K562 (cell line): ENCODE results near the gene XPOT. TPM values are rescaled to one million over a fixed set of nuclear protein-coding genes. Genes with fewer than 3 reads are reported as not detected.

Experiments used
- ARID2 ChIP-seq: fragments of 450-650 bp; IDR thresholded peaks from 2 replicates; pipeline ENCODE4 v1.6.1; 2017; ENCODE audit warnings: antibody characterized with exemption, mild to moderate bottlenecking
- ARID4B ChIP-seq: sonication (generic); formaldehyde crosslinking; IDR thresholded peaks from 2 replicates; pipeline ENCODE4 v1.8.0; 2022; ENCODE audit warnings: mild to moderate bottlenecking, missing genetic modification reagents
- CGGBP1 ChIP-seq: fragments of 250-450 bp; sonication (Bioruptor Pico); IDR thresholded peaks from 2 replicates; pipeline ENCODE4 v1.9.0; 2021; ENCODE audit warnings: mild to moderate bottlenecking
- E2F8 ChIP-seq: fragments of 450-650 bp; IDR thresholded peaks from 2 replicates; pipeline ENCODE4 v1.7.1; 2018; ENCODE audit warnings: mild to moderate bottlenecking, low read depth; ENCODE audit not compliant: partially characterized antibody
- FOXA1 ChIP-seq: fragments of 450-650 bp; IDR thresholded peaks from 2 replicates; pipeline ENCODE4 v1.6.1; 2016; ENCODE audit warnings: mild to moderate bottlenecking, borderline replicate concordance
- RBBP5 ChIP-seq: fragments of 200-600 bp; sonication (generic); IDR thresholded peaks from 2 replicates; pipeline ENCODE4 v1.6.1; 2012; ENCODE audit warnings: borderline replicate concordance, mild to moderate bottlenecking, low read length, control low read depth, inconsistent platforms; ENCODE audit not compliant: insufficient read depth, poor library complexity, severe bottlenecking
- RBM39 ChIP-seq: fragments of 200-400 bp; formaldehyde crosslinking; optimal IDR thresholded peaks from 2 replicates; pipeline ENCODE3; 2018; ENCODE audit warnings: low read depth, low read length
- SIRT6 ChIP-seq: IDR thresholded peaks from one replicate; pipeline ENCODE4 v1.6.1; 2012; ENCODE audit warnings: low read depth, mild to moderate bottlenecking, control low read depth, inconsistent platforms, low read length, moderate library complexity
- SMARCA5 ChIP-seq: fragments of 450-650 bp; IDR thresholded peaks from 2 replicates; pipeline ENCODE4 v1.6.1; 2016
- SMARCB1 ChIP-seq: IDR thresholded peaks from 2 replicates; pipeline ENCODE4 v1.6.1; 2011; ENCODE audit warnings: improper control_type of control experiment, low read depth; ENCODE audit not compliant: insufficient read length
- SREBF1 ChIP-seq: fragments of 150-350 bp; IDR thresholded peaks from 2 replicates; pipeline ENCODE4 v1.6.1; 2014; ENCODE audit warnings: antibody characterized with exemption, low read depth, low read length, borderline replicate concordance
- TAL1 ChIP-seq: fragments of 450-650 bp; IDR thresholded peaks from 2 replicates; pipeline ENCODE4 v1.6.1; 2016; ENCODE audit warnings: mild to moderate bottlenecking
- TOE1 ChIP-seq, 2 experiments: fragments of 450-650 bp in 1 of 2; sonication (generic) in 1 of 2; formaldehyde crosslinking in 1 of 2; IDR thresholded peaks; 2 replicates each; pipeline versions ENCODE4 v1.7.1 to v1.8.0; 2016 to 2022; ENCODE audit warnings: borderline replicate concordance in 2 of 2, mild to moderate bottlenecking in 2 of 2, antibody characterized with exemption in 1 of 2, inconsistent platforms in 1 of 2, low read depth in 1 of 2, missing genetic modification reagents in 1 of 2, moderate library complexity in 1 of 2
- ZNF263 ChIP-seq: sonication (generic); formaldehyde crosslinking; IDR thresholded peaks from 2 replicates; pipeline ENCODE4 v1.8.0; 2022; ENCODE audit warnings: mild to moderate bottlenecking, missing genetic modification reagents, borderline replicate concordance
- polyA plus RNA-seq, 8 experiments: library from polyadenylated mRNA; depleted of rRNA in 4 of 8; stranded (reverse) in 5 of 8; unstranded in 3 of 8; fragments of >200 nt; fragmentation: Nextera tagmentation in 2 of 8; fragmentation: Illumina TruSeq in 1 of 8; extraction: Ambion mirVana in 2 of 8; extraction: Trizol in 1 of 8; gene quantifications; 2 replicates each; pipeline versions ENCODE4 v1.2.1 to v1.2.3, GENCODE V29; 2011 to 2014; ENCODE audit warnings: inconsistent platforms in 1 of 8, missing spikeins in 1 of 8
- total RNA-seq, 7 experiments: library from RNA; depleted of rRNA in 6 of 7; stranded (reverse); fragments of >200 nt in 6 of 7; fragmentation: Illumina TruSeq in 2 of 7; extraction: Trizol in 2 of 7; gene quantifications; 2 replicates each; pipeline versions ENCODE4 v1.2.1 to v1.2.3, GENCODE V29; 2011 to 2021; ENCODE audit warnings: low replicate concordance in 1 of 7
- TF ChIP-seq, protein P1 (sequence below): fragments of 450-650 bp; IDR thresholded peaks from 2 replicates; pipeline ENCODE4 v1.6.1; 2014; ENCODE audit warnings: low read depth, mild to moderate bottlenecking, moderate library complexity, borderline replicate concordance

XPOT gene
- total and polyA plus RNA-seq, 9 of the 15 experiments (the other 6 are each of a cell fraction or from before 2014, with no cell fraction given) = 26.2 to 192 (median 102) TPM

- no peak for TF ChIP-seq SIRT6
- no peak for TF ChIP-seq SREBF1
- no peak for TF ChIP-seq RBBP5
- TF ChIP-seq ZNF263 = peak; percentile 81
- peak; percentile 89 for TF ChIP-seq ARID4B (CRISPR knock-in tag)
- TF ChIP-seq FOXA1 = no peak
- TF ChIP-seq SMARCA5 = peak; percentile 60; the same call in 1 of the 2 replicates
- TF ChIP-seq E2F8 = no peak
- peak; percentile 67; the same call in 1 of the 2 replicates for TF ChIP-seq TOE1 (IDR thresholded peaks at IDR 0.05; ENCODE audit: borderline replicate concordance)
- no peak; the same call in 1 of the 2 replicates for TF ChIP-seq TOE1 (CRISPR knock-in tag; IDR thresholded peaks at IDR 0.05; ENCODE audit: borderline replicate concordance, low read depth)
- peak; percentile 63; the same call in 1 of the 2 replicates for TF ChIP-seq CGGBP1
- TF ChIP-seq TAL1 = no peak
- TF ChIP-seq ARID2 = 0 out of 2 replicates have a peak, but pooled peaks have one; percentile 45
- TF ChIP-seq, protein P1, sequence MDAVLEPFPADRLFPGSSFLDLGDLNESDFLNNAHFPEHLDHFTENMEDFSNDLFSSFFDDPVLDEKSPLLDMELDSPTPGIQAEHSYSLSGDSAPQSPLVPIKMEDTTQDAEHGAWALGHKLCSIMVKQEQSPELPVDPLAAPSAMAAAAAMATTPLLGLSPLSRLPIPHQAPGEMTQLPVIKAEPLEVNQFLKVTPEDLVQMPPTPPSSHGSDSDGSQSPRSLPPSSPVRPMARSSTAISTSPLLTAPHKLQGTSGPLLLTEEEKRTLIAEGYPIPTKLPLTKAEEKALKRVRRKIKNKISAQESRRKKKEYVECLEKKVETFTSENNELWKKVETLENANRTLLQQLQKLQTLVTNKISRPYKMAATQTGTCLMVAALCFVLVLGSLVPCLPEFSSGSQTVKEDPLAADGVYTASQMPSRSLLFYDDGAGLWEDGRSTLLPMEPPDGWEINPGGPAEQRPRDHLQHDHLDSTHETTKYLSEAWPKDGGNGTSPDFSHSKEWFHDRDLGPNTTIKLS = peak; percentile 96
- no peak for TF ChIP-seq RBM39
- no peak for TF ChIP-seq SMARCB1
Measured at GRCh38 chr12:64404470-64405256, 471 bp downstream of the XPOT start (continued).
